Activated T-helper 17 cell treated with anti-CD3 and anti-CD28 coated beads, Interleukin-2, amount 50 U/mL, for 72 hours (primary cell): Measurements from ENCODE around the gene SLC10A2. TPM values are rescaled to one million over a fixed set of nuclear protein-coding genes. Genes with fewer than 3 reads are reported as not detected.

Experiments used
- ATAC-seq: fragments of 150-1000 bp; cut with Tn5 transposase; replicated peaks from 2 replicates; pipeline ENCODE4 v1.10.0; 2021; ENCODE audit warnings: mild to moderate bottlenecking, moderate library complexity
- H3K27ac Mint-ChIP-seq: one replicate; pipeline ENCODE4 v1.8.0; 2022; ENCODE audit warnings: mixed read lengths
- H3K27me3 Mint-ChIP-seq: one replicate; pipeline ENCODE4 v1.8.0; 2022; ENCODE audit warnings: mixed read lengths
- H3K36me3 Mint-ChIP-seq: one replicate; pipeline ENCODE4 v1.8.0; 2022; ENCODE audit warnings: low read depth, mild to moderate bottlenecking, mixed read lengths
- H3K4me1 Mint-ChIP-seq: one replicate; pipeline ENCODE4 v1.8.0; 2022; ENCODE audit warnings: mixed read lengths
- H3K4me3 Mint-ChIP-seq: one replicate; pipeline ENCODE4 v1.8.0; 2022; ENCODE audit warnings: mild to moderate bottlenecking, mixed read lengths
- H3K9me3 Mint-ChIP-seq: one replicate; pipeline ENCODE4 v1.8.0; 2022; ENCODE audit warnings: mixed read lengths
- total RNA-seq, 2 donors: library from RNA; stranded (reverse); gene quantifications; one replicate each; pipeline ENCODE4 v1.2.3, GENCODE V29; 2022

SLC10A2 gene
- total RNA-seq, 2 donors from 2014 or later = not detected

DNA sequence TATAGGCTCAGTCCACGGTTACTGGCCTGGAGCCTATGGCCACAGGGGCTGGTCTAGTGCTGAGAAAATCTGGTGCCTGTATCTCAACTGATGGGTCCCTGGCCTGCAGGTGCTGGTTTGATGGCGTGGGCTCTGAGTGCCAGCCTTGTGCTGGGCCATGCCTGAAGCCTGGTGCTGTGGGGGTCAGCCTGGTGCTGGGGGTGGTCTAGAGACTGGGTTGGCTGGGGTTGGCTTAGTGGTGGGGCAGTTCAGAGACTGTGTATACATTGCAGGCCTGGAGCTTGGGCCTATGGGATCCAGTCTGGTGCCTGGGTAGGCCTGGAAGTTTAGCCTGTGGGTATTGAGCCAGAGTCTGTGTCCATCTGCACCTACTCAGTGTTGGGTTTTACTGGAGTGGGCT, 36.4 kb downstream of the SLC10A2 start:
- Mint-ChIP-seq H3K4me1 (no peaks in the 10 kb centered on the region), H3K27ac (no peak overlapping the region), H3K27me3 (no peaks in the 10 kb centered on the region), H3K9me3 (peaks cover 11% of the 10 kb centered on the region), H3K36me3 (no peaks in the 10 kb centered on the region), H3K4me3 (no peak overlapping the region)
- no peak for ATAC-seq

DNA sequence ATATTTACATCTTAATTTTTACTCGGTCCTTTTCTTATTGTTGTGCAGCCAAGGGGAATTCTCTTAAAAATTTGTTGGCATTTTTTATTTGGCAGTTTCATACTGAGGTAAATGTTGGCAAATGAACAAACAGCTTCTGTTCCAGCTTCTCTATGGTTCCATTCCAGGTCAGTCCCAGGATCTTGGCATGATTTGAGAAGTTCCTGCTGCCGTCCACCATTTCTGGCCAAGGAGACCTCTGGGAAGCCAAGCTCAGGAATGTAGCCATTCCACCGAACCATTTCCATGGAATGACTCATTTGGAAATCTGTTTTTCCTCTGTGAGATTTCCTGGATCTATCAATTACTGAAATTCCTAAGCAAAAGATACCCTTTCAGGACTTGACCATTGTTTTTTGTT, 43.9 kb downstream of the SLC10A2 start:
- H3K4me3 Mint-ChIP-seq = no peak overlapping the region
- no peaks in the 10 kb centered on the region for H3K4me1 Mint-ChIP-seq
- peaks cover 12% of the 10 kb centered on the region for H3K9me3 Mint-ChIP-seq
- no peak overlapping the region for H3K27ac Mint-ChIP-seq
- no peak for ATAC-seq
- H3K36me3 Mint-ChIP-seq = no peaks in the 10 kb centered on the region
- no peaks in the 10 kb centered on the region for H3K27me3 Mint-ChIP-seq

DNA sequence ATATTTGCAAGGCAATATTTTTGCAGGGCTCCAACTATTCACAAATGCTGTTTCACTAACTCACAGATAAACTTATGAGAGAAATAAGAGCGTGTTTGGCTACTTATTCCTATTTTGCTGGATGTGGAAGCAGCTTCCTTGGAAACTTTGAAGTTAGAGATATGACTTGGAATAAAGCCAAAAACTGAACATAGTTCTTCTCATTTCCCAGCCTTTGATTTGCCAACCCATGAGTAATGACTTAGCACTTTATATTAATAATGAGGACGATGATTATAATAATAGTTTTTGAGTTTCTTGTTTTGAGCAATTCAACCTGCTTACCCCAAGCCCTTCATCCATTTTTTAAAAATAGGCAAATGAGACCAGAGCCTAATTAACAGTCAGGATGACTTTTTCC, 47.7 kb downstream of the SLC10A2 start:
- no peak for ATAC-seq
- Mint-ChIP-seq H3K27ac (no peak overlapping the region), H3K4me1 (no peaks in the 10 kb centered on the region), H3K36me3 (no peaks in the 10 kb centered on the region), H3K4me3 (no peak overlapping the region), H3K9me3 (no peaks in the 10 kb centered on the region), H3K27me3 (no peaks in the 10 kb centered on the region)

DNA sequence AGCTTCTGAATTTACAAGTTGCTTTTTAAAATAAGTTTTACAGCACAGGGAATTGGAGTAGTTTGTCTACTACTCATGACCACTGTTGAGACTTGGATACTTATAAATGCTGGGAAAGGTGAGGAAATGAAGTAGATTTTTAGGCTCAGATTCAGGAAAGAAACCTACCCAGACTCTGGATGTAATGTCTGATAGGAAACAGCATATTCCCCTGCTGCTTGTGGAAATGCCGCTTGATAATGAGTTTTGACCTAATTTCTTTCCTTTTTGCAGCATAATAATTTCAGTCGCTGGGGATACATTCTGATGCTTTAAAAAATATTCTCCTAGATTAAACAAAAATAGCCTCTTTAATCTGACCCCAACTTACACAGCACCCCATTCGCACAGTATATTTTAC, 53.6 kb downstream of the SLC10A2 start:
- H3K4me1 Mint-ChIP-seq = no peaks in the 10 kb centered on the region
- ATAC-seq = no peak
- no peak overlapping the region for H3K4me3 Mint-ChIP-seq
- no peaks in the 10 kb centered on the region for H3K27me3 Mint-ChIP-seq
- no peaks in the 10 kb centered on the region for H3K36me3 Mint-ChIP-seq
- H3K9me3 Mint-ChIP-seq = no peaks in the 10 kb centered on the region
- H3K27ac Mint-ChIP-seq = no peak overlapping the region

DNA sequence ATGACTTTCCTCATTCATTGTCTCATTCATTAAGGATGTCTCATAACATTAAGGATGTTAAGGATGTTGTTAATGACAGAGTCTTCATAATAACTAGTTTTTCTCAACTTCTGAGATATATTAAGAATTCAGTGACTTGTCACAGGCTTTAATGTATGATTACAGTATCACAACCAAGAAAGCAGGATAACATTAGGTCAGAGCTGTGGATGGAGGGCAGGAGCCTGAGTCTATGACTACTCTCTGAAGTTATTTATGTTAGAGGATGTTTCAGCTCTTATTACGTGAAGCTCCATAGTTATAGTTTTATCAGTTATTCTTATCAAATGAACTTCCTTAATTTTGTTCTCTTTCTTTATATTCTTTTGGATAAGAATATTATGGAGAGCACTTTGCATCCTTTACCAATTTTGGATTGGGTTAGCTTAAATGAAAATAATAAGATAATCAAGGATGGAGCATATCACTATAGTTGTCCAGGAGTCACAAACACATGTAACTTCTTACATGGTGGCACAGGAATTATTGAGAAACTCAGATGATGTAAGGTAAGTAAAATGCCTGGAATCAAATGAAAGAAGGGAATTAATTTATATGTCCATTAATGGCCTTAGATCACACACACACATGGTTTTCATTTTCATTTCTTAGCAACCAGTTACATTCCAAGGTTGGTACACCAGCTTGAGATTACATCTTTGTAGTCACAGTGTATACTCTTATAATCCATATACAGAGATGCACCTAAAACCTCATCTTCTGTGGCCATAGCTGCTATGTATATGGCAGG, 57.0 kb downstream of the SLC10A2 start:
- no peak for ATAC-seq
- Mint-ChIP-seq H3K4me3 (no peak overlapping the region), H3K27me3 (peaks cover 5% of the 10 kb centered on the region), H3K36me3 (no peaks in the 10 kb centered on the region), H3K27ac (no peak overlapping the region), H3K4me1 (no peaks in the 10 kb centered on the region), H3K9me3 (no peaks in the 10 kb centered on the region)

DNA sequence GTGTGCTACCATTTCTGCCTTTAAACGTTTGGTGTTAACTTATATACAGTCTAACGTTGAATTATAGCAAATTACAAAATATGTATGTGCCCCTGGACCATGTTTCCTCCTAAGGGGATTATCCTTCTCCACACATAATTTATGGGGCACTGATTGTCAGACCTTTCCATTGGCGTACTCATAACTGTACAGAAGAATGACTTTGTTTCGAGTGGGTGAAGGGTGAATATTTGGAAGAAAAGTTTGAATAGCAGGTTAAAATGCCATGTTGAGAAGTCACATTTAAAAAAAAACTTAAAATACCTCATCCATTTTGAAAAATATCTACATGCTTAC, 58.8 kb downstream of the SLC10A2 start:
- H3K9me3 Mint-ChIP-seq = no peaks in the 10 kb centered on the region
- no peak overlapping the region for H3K27ac Mint-ChIP-seq
- no peaks in the 10 kb centered on the region for H3K36me3 Mint-ChIP-seq
- H3K27me3 Mint-ChIP-seq = peaks cover 5% of the 10 kb centered on the region
- H3K4me3 Mint-ChIP-seq = no peak overlapping the region
- H3K4me1 Mint-ChIP-seq = no peaks in the 10 kb centered on the region
- no peak for ATAC-seq

DNA sequence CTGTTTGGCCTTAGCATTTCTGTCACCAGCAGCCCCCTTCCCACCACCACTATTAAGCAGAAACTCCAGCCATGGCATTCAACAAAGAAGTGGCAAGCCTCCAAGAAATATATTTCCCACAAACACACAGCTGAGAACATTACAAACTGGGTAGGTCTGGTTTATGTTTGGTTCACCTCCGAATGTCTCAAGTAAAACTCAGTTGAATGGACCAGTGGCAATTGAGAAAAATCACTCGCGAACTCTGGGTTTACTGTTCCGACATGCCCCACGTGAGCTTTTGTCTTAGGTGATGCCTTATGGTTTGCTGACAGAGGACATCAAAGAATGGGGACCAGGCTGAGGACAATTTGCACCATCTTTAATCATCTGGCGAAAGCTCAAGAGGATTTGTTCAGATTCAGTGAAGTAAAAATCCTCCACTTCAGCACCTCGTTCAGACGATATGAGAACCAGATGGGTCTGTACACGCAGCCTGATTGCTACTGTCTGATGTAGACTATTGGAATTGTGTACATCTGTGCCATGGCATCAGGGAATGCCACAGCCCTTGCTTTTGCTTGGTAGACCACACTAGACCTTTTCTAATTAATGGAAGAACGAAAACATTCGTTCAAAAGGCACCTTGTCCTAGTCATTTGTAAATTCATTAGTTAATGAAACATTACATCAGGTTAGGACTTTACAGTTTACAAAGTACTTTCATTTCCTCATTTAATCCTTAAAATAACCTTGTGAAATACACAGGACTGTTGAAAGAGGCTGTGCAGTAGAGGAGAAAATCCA, 59.4 kb downstream of the SLC10A2 start:
- no peaks in the 10 kb centered on the region for H3K9me3 Mint-ChIP-seq
- no peak overlapping the region for H3K27ac Mint-ChIP-seq
- no peak overlapping the region for H3K4me3 Mint-ChIP-seq
- peaks cover 7% of the 10 kb centered on the region for H3K27me3 Mint-ChIP-seq
- ATAC-seq = no peak
- H3K36me3 Mint-ChIP-seq = no peaks in the 10 kb centered on the region
- no peaks in the 10 kb centered on the region for H3K4me1 Mint-ChIP-seq

DNA sequence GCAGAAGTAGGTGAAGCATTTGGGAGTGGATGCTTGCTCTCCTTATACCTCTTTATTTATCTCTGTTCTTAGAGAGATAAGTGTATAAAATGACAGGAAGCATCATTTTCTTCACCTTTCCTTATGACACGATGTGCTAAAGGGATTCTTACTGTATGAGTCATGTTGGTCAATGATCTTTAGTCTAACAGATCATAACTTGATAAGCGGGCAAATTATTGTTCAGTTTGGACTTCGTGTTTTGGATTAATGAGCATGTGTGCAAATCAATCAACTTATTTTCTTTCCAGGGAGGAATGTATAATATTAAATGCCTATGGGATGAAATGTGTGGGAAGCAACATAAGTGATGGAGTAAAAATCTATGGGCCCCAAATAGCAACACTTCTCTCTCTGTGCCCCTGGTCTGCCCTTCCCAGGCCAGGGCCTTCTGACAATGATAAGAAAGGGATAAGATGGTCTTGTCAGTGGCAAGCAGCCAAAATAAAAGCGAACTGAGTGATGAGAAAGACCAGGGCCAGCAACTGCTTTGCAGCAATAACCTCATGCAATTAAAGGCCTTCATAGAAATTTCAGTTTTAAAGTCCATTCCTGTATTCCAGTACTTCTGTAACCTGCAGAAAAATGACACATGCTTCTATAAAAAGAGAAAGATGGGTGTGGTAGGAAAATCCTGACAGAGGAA, 61.4 kb downstream of the SLC10A2 start:
- no peaks in the 10 kb centered on the region for H3K4me1 Mint-ChIP-seq
- no peak overlapping the region for H3K4me3 Mint-ChIP-seq
- H3K36me3 Mint-ChIP-seq = no peaks in the 10 kb centered on the region
- H3K27me3 Mint-ChIP-seq = peaks cover 7% of the 10 kb centered on the region
- no peaks in the 10 kb centered on the region for H3K9me3 Mint-ChIP-seq
- ATAC-seq = no peak
- no peak overlapping the region for H3K27ac Mint-ChIP-seq

DNA sequence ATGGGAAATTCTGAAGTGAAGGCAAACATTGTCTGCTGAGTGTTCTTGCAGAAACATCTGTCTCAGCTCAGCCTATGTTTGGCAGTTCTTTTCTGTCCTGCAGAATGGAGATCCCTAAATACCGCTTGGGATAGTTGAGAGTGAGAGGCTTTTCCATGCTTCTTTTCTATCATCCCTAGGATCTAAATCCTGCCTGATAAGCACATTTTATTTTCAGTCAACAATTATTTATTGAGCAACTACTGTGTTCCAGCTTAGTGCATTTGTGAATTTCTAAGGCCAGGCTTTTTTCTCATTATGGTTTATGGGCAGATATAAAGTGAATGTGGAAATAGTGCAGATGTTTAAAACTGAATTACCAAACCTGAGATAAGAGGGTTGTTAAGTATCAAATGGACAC, 62.6 kb downstream of the SLC10A2 start:
- H3K27me3 Mint-ChIP-seq = peaks cover 7% of the 10 kb centered on the region
- H3K9me3 Mint-ChIP-seq = no peaks in the 10 kb centered on the region
- H3K4me3 Mint-ChIP-seq = no peak overlapping the region
- no peaks in the 10 kb centered on the region for H3K36me3 Mint-ChIP-seq
- ATAC-seq = no peak
- H3K27ac Mint-ChIP-seq = no peak overlapping the region
- H3K4me1 Mint-ChIP-seq = no peaks in the 10 kb centered on the region

DNA sequence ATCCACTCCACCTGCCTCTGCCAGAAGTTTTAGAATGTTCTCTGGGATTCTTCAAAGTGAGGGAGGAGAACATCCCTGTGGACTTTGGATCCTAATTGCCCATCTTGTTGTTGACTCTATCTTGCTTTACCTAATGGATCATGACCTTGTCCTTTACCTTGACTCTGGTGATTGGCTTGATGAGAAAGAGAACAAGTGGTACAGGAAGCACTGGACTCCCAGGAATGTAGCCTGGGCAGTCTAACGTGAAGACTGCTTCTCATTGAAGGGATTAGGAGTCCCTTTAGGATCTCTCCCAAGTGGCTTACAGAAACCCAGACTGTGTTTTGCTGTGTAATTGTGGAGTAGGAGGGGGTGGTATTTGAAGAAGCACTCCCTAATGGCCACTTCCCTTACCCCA, 63.9 kb downstream of the SLC10A2 start:
- Mint-ChIP-seq H3K4me3 (no peak overlapping the region), H3K4me1 (no peaks in the 10 kb centered on the region), H3K27ac (no peak overlapping the region), H3K27me3 (peaks cover 7% of the 10 kb centered on the region), H3K36me3 (no peaks in the 10 kb centered on the region), H3K9me3 (no peaks in the 10 kb centered on the region)
- no peak for ATAC-seq

DNA sequence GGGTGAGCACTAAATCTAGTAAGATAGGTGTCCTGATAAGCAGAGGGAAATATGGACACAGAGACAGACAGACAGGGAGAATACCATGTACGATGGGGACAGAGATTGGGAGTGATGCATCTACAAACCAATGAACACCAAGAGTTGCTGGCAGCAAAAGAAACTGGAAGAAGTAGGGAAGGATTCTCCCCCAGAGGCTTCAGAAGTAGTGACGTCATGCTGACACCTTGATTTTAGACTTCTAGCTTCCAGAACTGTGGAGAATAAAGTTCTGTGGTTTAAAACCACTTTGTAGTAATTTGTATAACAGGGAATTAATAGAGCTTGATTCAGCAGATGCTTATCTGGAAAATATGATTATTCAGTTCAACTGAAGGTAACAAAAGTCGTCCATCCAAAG, 66.1 kb downstream of the SLC10A2 start:
- Mint-ChIP-seq H3K9me3 (no peaks in the 10 kb centered on the region), H3K4me1 (no peaks in the 10 kb centered on the region), H3K27ac (no peak overlapping the region), H3K36me3 (no peaks in the 10 kb centered on the region), H3K27me3 (peaks cover 7% of the 10 kb centered on the region), H3K4me3 (no peak overlapping the region)
- ATAC-seq = no peak

DNA sequence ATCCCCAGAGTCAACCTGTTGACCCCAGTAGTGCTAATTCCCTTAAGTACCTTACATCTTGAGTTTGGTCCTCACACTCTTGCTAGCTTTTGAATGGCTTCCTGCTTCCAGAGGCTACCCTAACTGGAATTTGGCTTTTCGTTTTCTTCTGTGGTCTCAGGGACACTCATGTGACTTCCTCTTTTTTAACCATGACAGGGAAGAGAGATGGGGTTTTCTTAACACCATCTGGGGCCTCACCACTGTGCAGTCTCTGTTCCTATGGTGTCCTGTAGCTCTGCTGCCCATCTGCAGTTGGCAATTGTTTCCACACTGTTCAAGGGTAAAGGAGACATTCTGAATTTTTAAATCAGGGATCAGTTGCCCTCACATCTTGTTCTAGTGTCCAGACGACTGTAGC, 66.7 kb downstream of the SLC10A2 start:
- Mint-ChIP-seq H3K27me3 (peaks cover 4% of the 10 kb centered on the region), H3K4me3 (no peak overlapping the region), H3K36me3 (no peaks in the 10 kb centered on the region), H3K9me3 (no peaks in the 10 kb centered on the region), H3K4me1 (no peaks in the 10 kb centered on the region), H3K27ac (no peak overlapping the region)
- no peak for ATAC-seq
